HG03108 (cell line): ENCODE measurements around the gene PCBD2.
"Not testable (repeated sequence)": the region's sequence is repeated elsewhere in the genome, so short reads cannot be mapped to it uniquely, and the experiment has no call there.

Experiments
- ATAC-seq: cut with Tn5 transposase; IDR thresholded peaks from one replicate; pipeline ENCODE4 v1.9.1; 2021; ENCODE audit warnings: moderate library complexity; ENCODE audit not compliant: unreplicated experiment

PCBD2 gene

GRCh38 chr5:134998068-134998467 is 93.1 kb downstream of the PCBD2 start:
- not testable (repeated sequence) for ATAC-seq

- no peak for ATAC-seq
Measured at GRCh38 chr5:135004376-135004775, 99.4 kb downstream of the PCBD2 start.

- no peak for ATAC-seq
Measured at GRCh38 chr5:135005076-135005475, 100.1 kb downstream of the PCBD2 start.

GRCh38 chr5:135007305-135007704 is 102.4 kb downstream of the PCBD2 start:
- no peak for ATAC-seq

GRCh38 chr5:135007749-135008363 is 102.9 kb downstream of the PCBD2 start:
- ATAC-seq = no peak

GRCh38 chr5:135008556-135008955 is 103.6 kb downstream of the PCBD2 start:
- ATAC-seq = no peak

GRCh38 chr5:135008981-135009735 is 104.2 kb downstream of the PCBD2 start:
- no peak for ATAC-seq

GRCh38 chr5:135009736-135010501 is 105.0 kb downstream of the PCBD2 start:
- no peak for ATAC-seq

- ATAC-seq = no peak
Measured at GRCh38 chr5:135010502-135011354, 105.8 kb downstream of the PCBD2 start.

- no peak for ATAC-seq
Measured at GRCh38 chr5:135011355-135012032, 106.6 kb downstream of the PCBD2 start.

- ATAC-seq = no peak
Measured at GRCh38 chr5:135012033-135012588, 107.2 kb downstream of the PCBD2 start.
